Ovary (tissue), 3 donors: Measurements from ENCODE around the gene SYN1.

Experiments
- CTCF ChIP-seq, 3 donors: fragments of 450-650 bp in 2 of 3; fragments of 200-600 bp in 1 of 3; IDR thresholded peaks; one replicate each; pipeline versions ENCODE4 v1.5.1 to v1.8.0; 2016 to 2022; ENCODE audit warnings: antibody characterized with exemption in 3 of 3, mild to moderate bottlenecking in 1 of 3
- POLR2A ChIP-seq: fragments of 450-650 bp; IDR thresholded peaks from one replicate; pipeline ENCODE4 v1.6.1; 2017; ENCODE audit warnings: antibody characterized with exemption, mild to moderate bottlenecking, moderate library complexity
- donor health status: DM: no; HTN: no; CAD: no.

GRCh38 chrX:47649271-47649670, 29.6 kb upstream of the SYN1 start:
- TF ChIP-seq CTCF (IDR thresholded peaks at IDR 0.05) (no peak), POLR2A (no peak)
